GM08714 (cell line): Measurements from ENCODE around the gene ENPEP.

ENCODE experiments used
- H3K4me3 ChIP-seq: fragments of 200-500 bp; sonication (Bioruptor generic); 2 replicates; pipeline ENCODE4 v1.5.1; 2014; ENCODE audit warnings: mild to moderate bottlenecking, low read length, inconsistent platforms
- ZNF274 ChIP-seq: IDR thresholded peaks from 2 replicates; pipeline ENCODE4 v1.6.1; 2012; ENCODE audit warnings: mild to moderate bottlenecking, low read depth, low read length

Gene ENPEP

GRCh38 chr4:110503270-110504083 lies 27.5 kb downstream of the ENPEP start:
- no peak for TF ChIP-seq ZNF274
- H3K4me3 ChIP-seq, result no peak overlapping the region

GRCh38 chr4:110504084-110504435 lies 28.1 kb downstream of the ENPEP start:
- no peak overlapping the region for H3K4me3 ChIP-seq
- no peak for TF ChIP-seq ZNF274

GRCh38 chr4:110505440-110505839 lies 29.5 kb downstream of the ENPEP start:
- TF ChIP-seq ZNF274, result no peak
- H3K4me3 ChIP-seq, result no peak overlapping the region

- TF ChIP-seq ZNF274, result no peak
- H3K4me3 ChIP-seq, result no peak overlapping the region
Observed at GRCh38 chr4:110508827-110509710, 33.1 kb downstream of the ENPEP start.

GRCh38 chr4:110510277-110510676 lies 34.3 kb downstream of the ENPEP start:
- H3K4me3 ChIP-seq, result no peak overlapping the region
- TF ChIP-seq ZNF274, result no peak

GRCh38 chr4:110510955-110511544 lies 35.1 kb downstream of the ENPEP start:
- no peak for TF ChIP-seq ZNF274

GRCh38 chr4:110512901-110513300 lies 36.9 kb downstream of the ENPEP start:
- TF ChIP-seq ZNF274, result no peak
- H3K4me3 ChIP-seq, result no peak overlapping the region

More at GRCh38 chr4:110510955-110511544, 35.1 kb downstream of the ENPEP start:
- no peak overlapping the region for H3K4me3 ChIP-seq

GRCh38 chr4:110514889-110515479 lies 39.0 kb downstream of the ENPEP start:
- TF ChIP-seq ZNF274, result no peak
- H3K4me3 ChIP-seq, result no peak overlapping the region

GRCh38 chr4:110515676-110516075 lies 39.7 kb downstream of the ENPEP start:
- no peak for TF ChIP-seq ZNF274
- peak overlapping the region; percentile 96 for H3K4me3 ChIP-seq

- peak overlapping the region; percentile 96 for H3K4me3 ChIP-seq
Observed at GRCh38 chr4:110516106-110516922, 40.4 kb downstream of the ENPEP start.

GRCh38 chr4:110518889-110519490 lies 43.0 kb downstream of the ENPEP start:
- no peak for TF ChIP-seq ZNF274
- no peak overlapping the region for H3K4me3 ChIP-seq

More at GRCh38 chr4:110516106-110516922, 40.4 kb downstream of the ENPEP start:
- TF ChIP-seq ZNF274, result no peak

- H3K4me3 ChIP-seq, result no peak overlapping the region
- TF ChIP-seq ZNF274, result no peak
Observed at GRCh38 chr4:110520886-110521285, 44.9 kb downstream of the ENPEP start.

GRCh38 chr4:110526589-110526988 lies 50.6 kb downstream of the ENPEP start:
- no peak for TF ChIP-seq ZNF274
- no peak overlapping the region for H3K4me3 ChIP-seq
